Coronary artery (tissue), 2 donors: ENCODE measurements around the gene PRSS36.
"Not testable (repeated sequence)": the region's sequence is repeated elsewhere in the genome, so short reads cannot be mapped to it uniquely, and the experiment has no call there.

Source experiments
- DNase-seq: peaks from one replicate; pipeline ENCODE4 v3.0.0-alpha.2; 2017; ENCODE audit warnings: low spot score
- H3K27ac ChIP-seq, 2 donors: fragments of 200-600 bp; sonication (generic); one replicate each; pipeline ENCODE4 v1.5.1; 2016 to 2019
- H3K4me3 ChIP-seq: fragments of 200-600 bp; sonication (generic); 2 replicates; pipeline ENCODE4 v1.5.1; 2016; ENCODE audit warnings: mild to moderate bottlenecking, moderate library complexity
- TF ChIP-seq, protein P1 (sequence below): fragments of 200-600 bp; sonication (generic); IDR thresholded peaks from one replicate; pipeline ENCODE4 v1.5.1; 2019; ENCODE audit warnings: antibody characterized with exemption

The PRSS36 gene

GRCh38 chr16:31109622-31110021, 40.2 kb downstream of the PRSS36 start:
- TF ChIP-seq, protein P1, sequence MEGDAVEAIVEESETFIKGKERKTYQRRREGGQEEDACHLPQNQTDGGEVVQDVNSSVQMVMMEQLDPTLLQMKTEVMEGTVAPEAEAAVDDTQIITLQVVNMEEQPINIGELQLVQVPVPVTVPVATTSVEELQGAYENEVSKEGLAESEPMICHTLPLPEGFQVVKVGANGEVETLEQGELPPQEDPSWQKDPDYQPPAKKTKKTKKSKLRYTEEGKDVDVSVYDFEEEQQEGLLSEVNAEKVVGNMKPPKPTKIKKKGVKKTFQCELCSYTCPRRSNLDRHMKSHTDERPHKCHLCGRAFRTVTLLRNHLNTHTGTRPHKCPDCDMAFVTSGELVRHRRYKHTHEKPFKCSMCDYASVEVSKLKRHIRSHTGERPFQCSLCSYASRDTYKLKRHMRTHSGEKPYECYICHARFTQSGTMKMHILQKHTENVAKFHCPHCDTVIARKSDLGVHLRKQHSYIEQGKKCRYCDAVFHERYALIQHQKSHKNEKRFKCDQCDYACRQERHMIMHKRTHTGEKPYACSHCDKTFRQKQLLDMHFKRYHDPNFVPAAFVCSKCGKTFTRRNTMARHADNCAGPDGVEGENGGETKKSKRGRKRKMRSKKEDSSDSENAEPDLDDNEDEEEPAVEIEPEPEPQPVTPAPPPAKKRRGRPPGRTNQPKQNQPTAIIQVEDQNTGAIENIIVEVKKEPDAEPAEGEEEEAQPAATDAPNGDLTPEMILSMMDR, result no peak
- Histone ChIP-seq H3K27ac (peak overlapping the region in 1 of 2 donors; percentile 87), H3K4me3 (peak overlapping the region; percentile 76)
- DNase-seq, result no peak

- TF ChIP-seq, protein P1, result no peak
- DNase-seq, result no peak
- peak overlapping the region; percentile 83 to 87 for H3K27ac ChIP-seq
- H3K4me3 ChIP-seq, result peak overlapping the region; percentile 76
Measured at GRCh38 chr16:31108794-31109558, 40.9 kb downstream of the PRSS36 start.

- no peak for DNase-seq
- peak within 1 kb of the TSS; percentile 76 for H3K4me3 ChIP-seq
- peak within 1 kb of the TSS; percentile 83 to 87 for H3K27ac ChIP-seq
- TF ChIP-seq, protein P1, result no peak
Measured at GRCh38 chr16:31108035-31108793, 41.7 kb downstream of the PRSS36 start, which contains the start of gene BCKDK. BCKDK (plus strand) TSS chr16:31108386; CDS start chr16:31109224, 838 bp downstream.

DNA sequence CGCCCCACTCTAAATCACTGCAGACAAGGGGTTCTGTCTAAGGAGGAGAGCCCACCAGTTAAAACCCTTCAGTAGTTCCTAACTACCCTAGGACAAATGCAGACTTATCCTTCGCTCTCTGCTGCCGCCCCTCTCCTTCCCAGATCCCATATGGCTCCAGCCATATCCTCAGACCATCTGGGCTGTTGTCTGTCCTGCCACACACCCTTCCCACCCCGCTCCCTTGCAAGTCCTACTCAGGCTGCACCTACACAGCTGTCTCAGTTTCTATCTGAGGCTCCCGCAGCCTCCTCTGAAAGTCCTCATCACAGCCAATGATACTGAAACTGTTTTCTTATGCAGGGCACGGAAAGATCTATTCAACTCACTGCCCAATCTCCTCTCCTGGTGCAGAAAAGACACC, 42.4 kb downstream of the PRSS36 start:
- H3K27ac ChIP-seq, result no peak overlapping the region
- no peak overlapping the region for H3K4me3 ChIP-seq
- TF ChIP-seq, protein P1, result no peak
- no peak for DNase-seq

DNA sequence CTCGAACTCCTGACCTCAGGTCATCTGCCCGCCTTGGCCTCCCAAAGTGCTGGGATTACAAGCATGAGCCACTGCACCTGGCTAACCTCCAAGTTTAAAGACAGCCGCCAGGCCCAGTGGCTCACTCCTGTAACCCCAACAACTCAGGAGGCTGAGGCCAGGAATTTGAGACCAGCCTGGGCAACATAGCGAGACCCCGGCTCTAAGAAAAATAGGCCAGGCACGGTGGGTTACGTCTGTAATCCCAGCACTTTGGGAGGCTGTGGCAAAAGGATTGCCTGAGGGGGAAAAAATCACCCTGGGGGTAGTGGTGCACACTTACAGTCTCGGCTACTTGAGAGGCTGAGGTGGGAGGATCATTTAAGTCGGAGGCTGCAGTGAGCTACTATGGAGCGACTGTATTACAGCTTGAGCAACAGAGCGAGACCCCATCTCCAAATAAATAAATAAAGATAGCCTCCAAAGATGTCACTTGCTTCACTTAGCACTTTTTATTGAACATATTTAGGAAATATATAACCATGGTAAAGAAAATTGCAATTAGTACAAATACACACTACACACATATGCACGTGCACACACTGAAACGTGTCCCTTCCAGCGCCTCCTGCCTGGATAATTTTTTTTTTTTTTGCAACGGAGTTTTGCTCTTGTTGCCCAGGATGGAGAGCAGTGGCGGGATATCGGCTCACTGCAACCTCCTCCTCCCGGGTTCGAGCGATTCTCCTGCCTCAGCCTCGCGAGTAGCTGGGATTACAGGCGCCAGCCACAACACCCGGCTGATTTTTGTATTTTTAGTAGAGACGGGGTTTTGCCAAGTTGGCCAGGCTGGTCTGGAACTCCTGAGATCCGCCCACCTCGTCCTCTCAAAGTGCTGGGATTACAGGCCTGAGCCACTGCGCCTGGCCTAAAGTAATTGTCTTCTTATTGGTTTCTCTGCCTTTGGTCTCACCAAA, 43.1 kb downstream of the PRSS36 start:
- Histone ChIP-seq H3K4me3 (no peak overlapping the region), H3K27ac (no peak overlapping the region)
- DNase-seq, result no peak
- TF ChIP-seq, protein P1, result no peak

- TF ChIP-seq, protein P1, result peak; percentile 70
- H3K4me3 ChIP-seq, result peak overlapping the region; percentile 62
- no peak for DNase-seq
- peak overlapping the region in 1 of 2 donors; percentile 65 for H3K27ac ChIP-seq
Measured at GRCh38 chr16:31105677-31106213, 44.1 kb downstream of the PRSS36 start.

DNA sequence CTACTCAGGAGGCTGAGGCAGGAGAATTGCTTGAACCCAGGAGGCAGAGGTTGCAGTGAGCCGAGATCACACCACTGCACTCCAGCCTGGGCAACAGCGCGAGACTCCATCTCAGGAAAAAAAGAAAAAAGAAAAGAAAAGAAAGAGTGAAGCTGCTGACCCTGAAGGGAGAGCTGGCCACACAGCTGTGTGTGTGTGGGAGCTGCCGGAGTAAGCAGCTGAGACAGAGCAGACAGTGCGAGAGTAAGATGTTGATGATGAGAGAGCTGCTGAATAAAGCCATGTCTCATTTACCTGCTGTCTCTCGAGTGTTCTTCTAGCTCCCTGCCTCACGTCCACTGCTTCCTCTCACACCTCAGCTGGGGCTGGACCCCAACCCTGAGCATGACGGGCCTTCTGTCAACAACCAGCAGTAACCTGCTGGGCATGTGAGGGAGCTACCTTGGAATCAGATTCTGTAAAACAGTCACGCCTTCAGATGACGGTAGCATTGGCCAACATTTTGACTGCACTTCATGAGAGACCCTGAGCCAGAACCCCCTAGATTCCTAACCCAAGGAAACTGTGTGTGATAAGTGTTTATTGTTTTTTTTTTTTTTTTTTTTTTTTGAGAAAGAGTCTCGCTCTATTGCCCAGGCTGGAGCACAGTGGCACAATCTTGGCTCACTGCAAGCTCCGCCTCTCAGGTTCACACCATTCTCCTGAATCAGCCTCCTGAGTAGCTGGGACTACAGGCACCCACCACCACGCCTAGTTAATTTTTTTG, 48.8 kb downstream of the PRSS36 start:
- H3K27ac ChIP-seq, DNase-seq, H3K4me3 ChIP-seq: not testable (repeated sequence)
